CD4-positive, alpha-beta T cell treated with Interleukin-1 beta for 1 hour (primary cell): ENCODE data around the gene ZNF492.
A peak's percentile ranks its signal among the peaks of the same experiment; 100 is the strongest.
"Not testable (repeated sequence)": the region's sequence is repeated elsewhere in the genome, so short reads cannot be mapped to it uniquely, and the experiment has no call there.

Experiments
- DNase-seq, 2 donors: peaks; one replicate each; pipeline ENCODE4 v3.0.0-alpha.2; 2020 to 2022

Gene ZNF492

DNA sequence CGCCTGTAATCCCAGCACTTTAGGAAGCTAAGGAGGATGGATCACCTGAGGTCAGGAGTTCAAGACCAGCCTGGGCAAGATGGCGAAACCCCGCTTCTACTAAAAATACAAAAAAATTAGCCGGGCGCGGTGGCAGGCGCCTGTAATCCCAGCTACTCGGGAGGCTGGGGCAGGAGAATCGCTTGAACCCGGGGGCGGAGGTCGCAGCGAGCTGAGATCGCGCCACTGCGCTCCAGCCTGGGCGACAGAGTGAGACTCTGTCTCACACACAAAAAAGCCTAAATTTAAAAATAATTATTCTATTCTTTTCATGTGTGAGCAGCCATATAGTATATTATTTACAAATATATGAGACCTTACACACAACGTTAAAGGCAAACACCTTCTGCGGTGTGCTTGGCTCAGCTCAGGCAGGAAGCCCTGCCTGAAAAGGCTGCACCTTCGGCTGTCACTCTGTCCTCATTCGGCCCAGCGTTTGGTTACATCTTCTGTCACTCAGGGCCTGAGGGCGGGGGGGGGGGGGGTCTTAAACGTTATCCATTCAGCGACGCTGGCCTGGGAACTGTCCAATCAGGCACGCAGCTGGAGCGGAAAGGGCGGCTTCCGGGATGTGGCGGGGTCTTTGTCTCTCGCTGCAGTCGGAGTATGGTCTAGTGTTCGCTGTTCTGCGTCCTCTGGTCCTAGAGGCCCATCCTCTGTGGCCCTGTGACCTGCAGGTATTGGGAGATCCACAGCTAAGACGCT, at the start of gene ZNF492:
Gene ZNF492 (plus strand): TSS at position 619 of the 744 bp plus-strand sequence. CDS start 19,076 bp downstream, outside the sequence.
- peak; percentile 80 to 86 for DNase-seq

GRCh38 chr19:22595422-22595821, 38.7 kb upstream of the ZNF492 start:
- no peak for DNase-seq

DNA sequence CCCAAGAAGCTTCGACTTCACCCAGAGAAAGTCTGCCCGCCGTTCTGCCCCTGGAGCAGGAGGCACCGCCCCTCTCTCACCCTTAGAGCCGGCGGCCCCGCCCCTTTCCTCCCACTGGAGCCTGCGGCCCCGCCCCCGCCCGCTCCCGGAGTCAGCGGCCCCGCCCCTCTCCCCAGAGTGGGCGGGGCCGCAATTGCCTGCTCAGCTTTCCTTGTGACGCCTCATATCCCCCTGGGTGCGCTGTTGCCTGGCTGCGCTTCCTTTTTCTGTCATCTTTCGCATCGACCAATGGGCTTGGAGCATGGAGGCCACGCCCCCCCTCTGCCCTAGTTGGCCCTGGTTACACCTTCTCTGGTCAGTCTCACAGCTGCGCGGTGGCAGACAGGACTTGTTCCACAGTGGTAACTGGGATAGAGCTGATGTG, 38.2 kb upstream of the ZNF492 start:
- DNase-seq, result no peak

GRCh38 chr19:22600690-22601648, 33.2 kb upstream of the ZNF492 start:
- no peak for DNase-seq

GRCh38 chr19:22601906-22602630, 32.1 kb upstream of the ZNF492 start:
- DNase-seq, result no peak

DNA sequence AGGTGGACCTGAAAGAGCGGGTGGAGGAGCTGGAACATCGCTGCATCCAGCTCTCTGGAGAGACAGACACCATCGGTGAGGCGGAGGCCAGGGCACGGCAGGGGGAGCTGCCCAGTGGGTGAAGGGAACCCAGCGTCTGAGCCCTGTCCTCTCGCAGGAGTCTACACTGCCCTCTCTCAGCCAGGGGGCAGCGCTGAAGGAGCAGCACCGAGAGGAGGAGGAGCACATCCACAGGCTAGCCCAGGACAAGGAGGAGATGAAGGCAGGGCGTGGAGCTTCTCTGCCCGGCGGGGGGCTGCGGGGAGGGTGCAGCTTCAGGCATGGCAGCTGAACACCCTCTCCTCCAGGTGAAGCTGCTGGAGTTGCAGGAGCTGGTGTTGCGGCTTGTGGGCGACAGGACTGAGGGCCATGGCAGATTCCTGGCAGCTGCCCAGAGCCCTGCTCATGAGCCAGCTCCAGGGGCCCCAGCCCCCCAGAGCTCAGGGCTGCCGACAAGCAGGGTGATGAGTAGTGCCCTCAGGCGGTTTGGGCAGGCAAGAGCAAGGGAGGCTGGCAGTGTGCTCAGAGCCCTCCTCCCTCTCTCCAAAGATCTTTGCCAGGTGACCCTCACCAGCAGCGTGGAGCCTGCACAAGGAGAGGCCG, 31.4 kb upstream of the ZNF492 start:
- no peak for DNase-seq

- no peak for DNase-seq
These were observed 30.3 kb upstream of the ZNF492 start for GRCh38 chr19:22603518-22604440.

GRCh38 chr19:22604571-22605274, 29.4 kb upstream of the ZNF492 start:
- DNase-seq, result no peak

- no peak for DNase-seq
These were observed 28.6 kb upstream of the ZNF492 start for GRCh38 chr19:22605275-22606211.

DNA sequence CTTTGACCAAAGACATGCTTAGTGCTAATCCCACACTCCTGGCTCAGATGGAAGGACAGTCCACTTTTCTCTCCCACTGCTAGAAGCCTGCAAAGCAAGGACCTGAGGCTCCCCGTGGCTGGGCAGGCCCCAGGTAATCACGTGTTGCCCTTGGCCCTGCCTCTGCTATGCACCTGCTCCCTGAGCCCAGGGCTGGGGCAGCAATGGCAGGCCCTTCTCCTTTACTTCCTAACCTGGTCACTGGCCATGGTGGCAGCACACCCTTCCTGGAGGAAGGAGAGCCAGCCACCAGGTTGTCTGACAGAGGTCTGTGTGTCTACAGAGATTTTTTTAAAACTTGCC, 27.9 kb upstream of the ZNF492 start:
- no peak for DNase-seq

GRCh38 chr19:22606954-22607652, 27.0 kb upstream of the ZNF492 start:
- DNase-seq, result no peak

DNA sequence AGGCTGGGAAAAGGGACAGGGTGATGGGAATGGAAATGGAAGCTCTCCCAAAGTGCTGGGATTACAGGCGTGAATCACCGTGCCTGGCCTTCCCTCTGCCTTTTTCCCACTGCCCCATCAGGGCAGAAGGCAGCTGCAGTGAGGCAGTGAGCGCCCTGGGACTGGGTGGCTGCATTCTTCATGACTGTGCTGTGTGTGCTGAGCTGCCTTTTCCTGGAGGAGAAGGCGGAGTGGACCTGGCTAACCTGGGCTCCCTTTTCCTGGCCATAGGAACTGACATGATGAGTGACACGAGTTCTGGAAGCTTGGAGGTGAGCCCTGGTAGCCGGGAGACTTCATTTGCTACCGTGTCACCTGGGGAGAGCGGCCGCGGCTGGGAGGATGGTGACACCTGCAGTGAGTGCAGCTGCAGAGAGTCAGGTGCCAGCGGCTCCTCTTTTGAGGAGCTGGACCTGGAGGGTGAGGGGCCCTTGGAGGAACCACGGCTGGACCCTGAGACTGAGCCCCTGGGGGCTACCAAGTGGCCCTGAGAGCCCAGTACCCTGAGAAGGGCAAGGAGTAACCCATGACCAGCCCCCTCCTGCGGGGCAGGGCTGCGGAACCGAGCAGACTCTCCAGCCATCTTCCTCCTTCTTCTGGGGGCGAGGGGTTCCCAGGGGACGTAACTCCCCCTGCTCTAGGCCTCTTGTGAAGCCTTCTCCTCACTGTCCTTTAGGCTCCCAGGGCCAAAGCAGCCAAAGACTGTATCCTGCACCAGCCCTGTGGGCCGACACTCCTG, 26.3 kb upstream of the ZNF492 start:
- DNase-seq, result no peak

DNA sequence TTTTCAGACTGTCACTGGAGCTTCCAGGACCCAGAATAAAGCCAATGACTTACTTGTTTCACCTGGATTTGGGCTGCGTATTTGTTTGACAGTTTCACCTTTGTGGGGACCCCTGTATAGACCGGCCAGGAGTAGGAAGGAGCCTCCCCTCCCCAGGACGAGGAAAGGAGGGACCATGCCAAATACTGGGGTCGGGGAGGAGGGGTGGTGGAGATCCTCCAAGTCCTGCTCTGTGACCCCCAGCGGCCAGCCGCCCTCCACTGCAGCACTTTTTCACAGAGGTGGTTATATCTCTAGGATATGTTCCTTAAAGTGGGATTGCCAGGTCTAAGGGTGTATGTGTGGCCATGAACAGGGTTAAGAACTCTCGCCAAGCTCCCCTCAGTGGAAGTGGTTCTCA, 25.7 kb upstream of the ZNF492 start:
- no peak for DNase-seq

DNA sequence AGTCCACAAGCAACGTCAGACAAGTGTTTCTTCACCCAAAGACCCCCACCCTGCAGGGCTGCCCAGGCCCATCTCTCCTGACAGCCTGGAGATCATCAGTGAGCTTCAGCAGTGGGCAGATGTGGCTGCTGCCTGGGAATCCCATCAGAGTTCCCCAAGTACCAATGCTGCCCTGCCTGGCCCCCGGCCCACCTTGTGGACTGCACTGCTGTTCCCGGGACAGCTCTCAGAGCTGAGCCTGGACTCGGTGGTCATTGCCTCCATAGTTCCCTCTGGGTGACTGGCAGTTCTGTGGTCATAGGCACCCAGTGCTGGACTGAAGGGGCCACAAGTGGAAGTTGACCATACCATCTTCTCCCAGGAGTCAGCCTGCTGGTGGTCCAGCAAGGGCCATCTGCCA, 24.5 kb upstream of the ZNF492 start:
- DNase-seq, result no peak

DNA sequence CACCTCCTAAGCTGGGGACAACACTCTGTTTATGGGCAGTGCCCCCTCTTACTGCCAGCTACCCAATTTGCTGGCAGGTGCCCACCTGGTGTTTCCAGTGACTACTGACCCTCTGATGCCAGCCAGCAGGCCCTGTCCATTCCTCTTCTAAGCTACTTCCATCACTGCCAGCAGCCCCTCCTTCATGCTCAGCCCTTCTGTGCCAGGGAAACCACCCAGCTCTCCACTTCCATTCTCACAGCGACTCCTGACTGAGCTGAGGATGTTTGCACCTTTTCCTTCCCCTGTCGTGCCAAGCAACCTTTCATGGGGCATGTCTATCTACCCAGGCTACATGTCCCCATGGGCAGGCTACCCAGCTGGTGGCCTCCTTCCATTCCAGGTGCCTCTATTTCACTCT, 24.0 kb upstream of the ZNF492 start:
- DNase-seq, result no peak

GRCh38 chr19:22612316-22612715, 21.8 kb upstream of the ZNF492 start:
- DNase-seq, result no peak

- no peak for DNase-seq
These were observed 17.5 kb upstream of the ZNF492 start for GRCh38 chr19:22616659-22617058.

DNA sequence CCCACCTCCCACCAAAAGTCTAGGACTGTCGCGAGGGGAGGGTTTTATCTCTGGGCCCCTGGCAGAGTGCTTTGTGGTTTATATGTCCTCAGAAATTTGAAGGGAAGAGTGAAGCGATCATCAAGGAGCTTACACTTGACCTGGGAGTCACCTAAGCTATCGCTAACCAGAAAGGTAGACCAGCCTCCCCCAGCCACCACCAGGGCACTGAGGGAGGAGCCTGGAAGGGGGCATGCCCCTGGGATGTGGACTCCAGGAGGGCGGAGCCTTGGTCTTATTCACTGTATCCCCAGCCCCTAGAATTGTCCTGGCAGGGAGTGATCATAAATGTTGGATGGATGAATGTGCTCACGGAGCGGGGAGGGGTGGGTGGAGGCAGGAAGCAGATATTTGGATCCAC, 16.9 kb upstream of the ZNF492 start:
- not testable (repeated sequence) for DNase-seq
